Right lobe of liver (tissue), 6 donors: ENCODE measurements around the gene CEP112. TPM values are rescaled to one million over a fixed set of nuclear protein-coding genes. Genes with fewer than 3 reads are reported as not detected.

ENCODE experiments used
- ATAC-seq, 4 donors: fragments of 200-7000 bp; cut with Tn5 transposase; one replicate each; pipeline ENCODE4 v1.9.1; 2020; ENCODE audit warnings: mild to moderate bottlenecking in 4 of 4, moderate library complexity in 4 of 4
- DNase-seq, 3 donors: peaks; one replicate each; pipeline ENCODE4 v3.0.0-alpha.2; 2020
- H3K27ac ChIP-seq, 3 donors: fragments of 200-600 bp; one replicate each; pipeline ENCODE4 v1.8.0; 2022
- H3K27me3 ChIP-seq, 2 donors: fragments of 200-600 bp; one replicate each; pipeline ENCODE4 v1.8.0; 2022
- H3K36me3 ChIP-seq, 4 donors: fragments of 200-600 bp; sonication (generic) in 1 of 4; one replicate each; pipeline versions ENCODE4 v1.5.1 to v1.8.0; 2017 to 2022; ENCODE audit warnings: control low read depth in 1 of 4
- H3K4me1 ChIP-seq, 4 donors: fragments of 200-600 bp; sonication (generic) in 1 of 4; one replicate each; pipeline versions ENCODE4 v1.5.1 to v1.8.0; 2017 to 2022; ENCODE audit warnings: control low read depth in 1 of 4
- H3K4me3 ChIP-seq, 3 donors: fragments of 200-600 bp; one replicate each; pipeline ENCODE4 v1.8.0; 2022
- H3K9me3 ChIP-seq, 4 donors: fragments of 200-600 bp; sonication (generic) in 1 of 4; one replicate each; pipeline versions ENCODE4 v1.5.1 to v1.8.0; 2017 to 2022; ENCODE audit warnings: control low read depth in 1 of 4
- POLR2A ChIP-seq: fragments of 450-650 bp; IDR thresholded peaks from one replicate; pipeline ENCODE4 v1.6.1; 2017; ENCODE audit warnings: antibody characterized with exemption, mild to moderate bottlenecking
- WGBS: methylation state at CpG from one replicate; pipeline ENCODE4 v1.1.6; 2018; ENCODE audit warnings: low coverage, low lambda C conversion rate; ENCODE audit not compliant: insufficient coverage; ENCODE audit errors: missing lambda C conversion rate; 5-methylcytosine and 5-hydroxymethylcytosine counted together
- intact Hi-C, 2 donors: fragments of 100-400 bp; cut with DNase I; formaldehyde crosslinking; loops; one replicate each; pipeline versions ENCODE4 v1.11.2 to v1.14.1; 2022
- total RNA-seq, 6 experiments: library from RNA; depleted of rRNA in 2 of 6; stranded (reverse); fragments of >200 nt in 2 of 6; fragmentation: NEBNext Ultra II Directional in 3 of 6; extraction: Animal tissue kit (Norgen Biotek cat#: 25700) in 3 of 6; gene quantifications; one replicate each; pipeline versions ENCODE4 v1.1.0 to v1.2.4, GENCODE V29; 2016 to 2023
- TF ChIP-seq, protein P1 (sequence below), 4 donors: fragments of 200-600 bp in 3 of 4; fragments of 450-650 bp in 1 of 4; IDR thresholded peaks; one replicate each; pipeline versions ENCODE4 v1.5.1 to v1.8.0; 2016 to 2022; ENCODE audit warnings: antibody characterized with exemption in 4 of 4, mild to moderate bottlenecking in 2 of 4
- donor health status: DM: no; HTN: yes; CAD: no.
- donor health status: DM: no; HTN: no; CAD: no.
- donor health status: DM: no; HTN: no; CAD: no.
- donor health status: DM: no; HTN: yes; CAD: no.
- donor health status: DM: no; HTN: yes; CAD: no.

CEP112 gene
- total RNA-seq, 6 experiments from 2014 or later = 2.2 to 4.6 (median 3.9) TPM

DNA sequence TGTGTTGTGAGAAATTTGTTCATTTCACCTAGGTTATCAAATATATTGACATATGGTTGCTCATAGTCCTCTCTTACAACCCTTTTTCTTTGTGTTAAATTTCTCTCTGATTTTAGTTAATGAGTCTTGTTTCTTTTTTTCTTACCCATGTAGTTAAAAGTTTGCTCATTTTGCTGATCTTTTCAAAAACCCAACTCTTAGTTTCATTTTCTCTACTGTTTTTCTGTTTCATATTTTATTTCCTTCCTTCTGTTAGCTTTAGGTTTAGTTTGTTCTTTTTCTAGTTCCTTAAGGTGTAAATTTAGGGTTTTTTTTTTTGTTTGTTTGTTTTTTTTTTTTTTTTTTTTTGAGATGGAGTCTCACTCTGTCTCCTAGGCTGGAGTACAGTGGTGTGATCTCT lies 42.4 kb downstream of the CEP112 start:
- H3K27ac ChIP-seq = no peak overlapping the region
- no peaks in the 10 kb centered on the region for H3K27me3 ChIP-seq
- intact Hi-C loops = no loop called here
- no peak overlapping the region for H3K4me3 ChIP-seq
- H3K4me1 ChIP-seq = no peaks in the 10 kb centered on the region
- no peak for TF ChIP-seq POLR2A
- TF ChIP-seq, protein P1, sequence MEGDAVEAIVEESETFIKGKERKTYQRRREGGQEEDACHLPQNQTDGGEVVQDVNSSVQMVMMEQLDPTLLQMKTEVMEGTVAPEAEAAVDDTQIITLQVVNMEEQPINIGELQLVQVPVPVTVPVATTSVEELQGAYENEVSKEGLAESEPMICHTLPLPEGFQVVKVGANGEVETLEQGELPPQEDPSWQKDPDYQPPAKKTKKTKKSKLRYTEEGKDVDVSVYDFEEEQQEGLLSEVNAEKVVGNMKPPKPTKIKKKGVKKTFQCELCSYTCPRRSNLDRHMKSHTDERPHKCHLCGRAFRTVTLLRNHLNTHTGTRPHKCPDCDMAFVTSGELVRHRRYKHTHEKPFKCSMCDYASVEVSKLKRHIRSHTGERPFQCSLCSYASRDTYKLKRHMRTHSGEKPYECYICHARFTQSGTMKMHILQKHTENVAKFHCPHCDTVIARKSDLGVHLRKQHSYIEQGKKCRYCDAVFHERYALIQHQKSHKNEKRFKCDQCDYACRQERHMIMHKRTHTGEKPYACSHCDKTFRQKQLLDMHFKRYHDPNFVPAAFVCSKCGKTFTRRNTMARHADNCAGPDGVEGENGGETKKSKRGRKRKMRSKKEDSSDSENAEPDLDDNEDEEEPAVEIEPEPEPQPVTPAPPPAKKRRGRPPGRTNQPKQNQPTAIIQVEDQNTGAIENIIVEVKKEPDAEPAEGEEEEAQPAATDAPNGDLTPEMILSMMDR (IDR thresholded peaks at IDR 0.05) = no peak
- no peak for DNase-seq
- ATAC-seq = no peak
- H3K9me3 ChIP-seq = no peaks in the 10 kb centered on the region
- H3K36me3 ChIP-seq = no peaks in the 10 kb centered on the region

DNA sequence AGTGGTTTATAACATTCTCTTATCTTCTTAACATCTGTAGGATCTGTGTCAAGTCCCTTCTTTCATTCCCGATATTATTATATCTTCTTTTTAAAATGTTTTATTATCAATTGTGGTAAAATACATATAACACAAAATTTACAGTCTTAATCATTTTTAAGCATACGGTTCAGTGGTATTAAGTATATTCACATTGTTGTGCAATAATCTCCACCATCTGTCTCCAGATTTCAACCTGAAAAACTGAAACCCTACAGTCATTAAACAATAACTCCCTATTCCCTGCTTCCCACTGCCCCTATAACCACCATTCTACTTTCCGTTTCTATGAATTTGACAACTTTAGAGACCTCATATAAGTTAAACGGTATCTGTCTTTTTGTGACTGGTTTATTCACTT lies 45.5 kb downstream of the CEP112 start:
- intact Hi-C loops = no loop called here
- DNase-seq = no peak
- TF ChIP-seq, protein P1 (IDR thresholded peaks at IDR 0.05) = no peak
- no peak for TF ChIP-seq POLR2A

DNA sequence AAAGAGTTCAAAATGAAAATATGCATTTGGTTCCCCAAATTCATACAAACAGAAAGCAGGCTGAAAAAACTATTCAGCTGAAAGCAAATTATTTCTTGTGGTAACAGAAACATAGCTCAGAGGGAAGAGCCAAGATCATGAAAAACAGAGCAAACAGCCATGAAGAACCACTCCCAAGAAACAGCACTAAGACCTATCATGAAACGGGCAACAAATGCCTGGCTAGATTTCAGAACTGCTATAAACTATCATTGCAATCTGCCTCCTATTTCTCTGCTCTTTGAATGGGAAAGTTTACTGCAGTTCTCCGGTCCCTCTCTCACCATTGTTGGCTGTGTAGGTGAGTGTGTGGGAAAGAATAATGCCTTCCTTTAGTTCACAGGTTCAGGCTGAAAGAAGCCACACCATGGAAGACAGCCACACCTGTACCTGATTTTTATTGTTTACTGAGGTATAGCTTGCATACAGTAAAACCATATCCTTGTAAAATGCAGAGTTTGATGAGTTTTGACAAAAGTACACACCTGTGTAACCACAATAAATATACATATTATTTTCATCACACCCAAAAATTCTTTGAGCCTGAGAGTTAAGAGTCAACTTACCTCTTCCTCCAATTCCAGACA lies 48.2 kb downstream of the CEP112 start:
- intact Hi-C loops = no loop called here
- H3K4me1 ChIP-seq = no peaks in the 10 kb centered on the region
- no peaks in the 10 kb centered on the region for H3K27me3 ChIP-seq
- no peak overlapping the region for H3K27ac ChIP-seq
- ATAC-seq (no peak), DNase-seq (no peak)
- no peaks in the 10 kb centered on the region for H3K9me3 ChIP-seq
- TF ChIP-seq POLR2A = no peak
- no peak overlapping the region for H3K4me3 ChIP-seq
- WGBS = 80% methylated on average over 2 of the region's 2 CpGs
- H3K36me3 ChIP-seq = no peaks in the 10 kb centered on the region

More for the DNA sequence above, 45.5 kb downstream of the CEP112 start:
- no peak overlapping the region for H3K27ac ChIP-seq
- no peaks in the 10 kb centered on the region for H3K36me3 ChIP-seq
- H3K4me3 ChIP-seq = no peak overlapping the region
- 98% methylated on average over 4 of the region's 4 CpGs for WGBS
- H3K4me1 ChIP-seq = no peaks in the 10 kb centered on the region
- no peak for ATAC-seq
- no peaks in the 10 kb centered on the region for H3K27me3 ChIP-seq
- no peaks in the 10 kb centered on the region for H3K9me3 ChIP-seq

DNA sequence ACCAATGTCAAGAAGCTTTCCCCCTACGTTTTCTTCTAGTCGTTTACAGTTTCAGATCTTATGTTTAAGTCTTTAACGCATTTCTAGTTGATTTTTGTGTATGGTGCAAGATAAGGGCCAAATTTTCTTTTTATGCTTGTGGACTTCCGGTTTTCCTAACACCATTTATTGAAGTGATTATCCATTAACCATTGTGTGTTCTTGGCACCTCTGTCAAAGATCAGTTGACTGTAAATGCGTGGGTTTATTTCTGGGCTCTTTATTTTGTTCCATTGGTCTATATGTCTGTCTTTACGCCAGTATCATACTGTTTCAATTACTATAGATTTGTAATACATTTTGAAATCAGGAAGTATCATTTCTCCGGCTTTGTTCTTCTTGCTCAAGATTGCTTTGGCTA lies 49.5 kb downstream of the CEP112 start:
- no peak for TF ChIP-seq POLR2A
- TF ChIP-seq, protein P1 (IDR thresholded peaks at IDR 0.05) = no peak
- no peaks in the 10 kb centered on the region for H3K27me3 ChIP-seq
- H3K9me3 ChIP-seq = no peaks in the 10 kb centered on the region
- ATAC-seq (no peak), DNase-seq (no peak)
- H3K27ac ChIP-seq = no peak overlapping the region
- 76% methylated on average over 7 of the region's 7 CpGs for WGBS
- intact Hi-C loops = no loop called here
- no peak overlapping the region for H3K4me3 ChIP-seq
- no peaks in the 10 kb centered on the region for H3K4me1 ChIP-seq
- H3K36me3 ChIP-seq = no peaks in the 10 kb centered on the region

DNA sequence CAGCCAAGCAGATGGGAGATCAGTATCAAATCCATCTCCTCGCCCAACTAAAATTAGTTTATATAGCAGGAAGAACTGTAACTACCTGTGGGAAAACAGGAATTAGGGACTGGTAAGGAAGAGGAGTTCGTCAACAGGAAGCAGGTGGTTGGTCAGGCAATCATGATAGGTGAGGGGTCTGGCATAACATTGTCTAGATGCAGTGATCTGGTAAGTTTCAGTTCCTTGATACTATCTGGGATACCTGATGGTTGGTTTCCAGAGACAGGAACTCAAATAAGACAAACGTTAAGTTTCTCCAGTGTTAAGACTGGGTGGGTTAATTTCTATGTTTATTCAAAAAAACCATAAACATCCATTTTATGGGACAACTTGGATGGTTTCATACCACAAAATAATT lies 53.8 kb downstream of the CEP112 start:
- intact Hi-C loops = no loop called here

More for the DNA sequence above, 53.8 kb downstream of the CEP112 start:
- Histone ChIP-seq H3K9me3 (no peaks in the 10 kb centered on the region), H3K27ac (no peak overlapping the region), H3K36me3 (no peaks in the 10 kb centered on the region), H3K27me3 (no peaks in the 10 kb centered on the region), H3K4me1 (no peaks in the 10 kb centered on the region), H3K4me3 (no peak overlapping the region)
- DNase-seq (no peak), ATAC-seq (no peak)
- WGBS = 85% methylated on average over 3 of the region's 3 CpGs
- no peak for TF ChIP-seq POLR2A
- TF ChIP-seq, protein P1 (IDR thresholded peaks at IDR 0.05) = no peak
